ENCODE measurements around the gene SPOPL. TPM values are rescaled to one million over a fixed set of nuclear protein-coding genes. Genes with fewer than 3 reads are reported as not detected.
"Not testable (repeated sequence)": the region's sequence is repeated elsewhere in the genome, so short reads cannot be mapped to it uniquely, and the experiment has no call there.

SPOPL gene
- total and polyA plus RNA-seq, 10 of the 15 experiments (the other 5 are each of a cell fraction or from before 2014, with no cell fraction given): 4.0 to 25.0 (median 11.5) TPM

- TF ChIP-seq ATF7 (IDR thresholded peaks at IDR 0.05; ENCODE audit: low read depth): 0 out of 2 replicates have a peak, but pooled peaks have one; percentile 29
- TF ChIP-seq, protein P1, sequence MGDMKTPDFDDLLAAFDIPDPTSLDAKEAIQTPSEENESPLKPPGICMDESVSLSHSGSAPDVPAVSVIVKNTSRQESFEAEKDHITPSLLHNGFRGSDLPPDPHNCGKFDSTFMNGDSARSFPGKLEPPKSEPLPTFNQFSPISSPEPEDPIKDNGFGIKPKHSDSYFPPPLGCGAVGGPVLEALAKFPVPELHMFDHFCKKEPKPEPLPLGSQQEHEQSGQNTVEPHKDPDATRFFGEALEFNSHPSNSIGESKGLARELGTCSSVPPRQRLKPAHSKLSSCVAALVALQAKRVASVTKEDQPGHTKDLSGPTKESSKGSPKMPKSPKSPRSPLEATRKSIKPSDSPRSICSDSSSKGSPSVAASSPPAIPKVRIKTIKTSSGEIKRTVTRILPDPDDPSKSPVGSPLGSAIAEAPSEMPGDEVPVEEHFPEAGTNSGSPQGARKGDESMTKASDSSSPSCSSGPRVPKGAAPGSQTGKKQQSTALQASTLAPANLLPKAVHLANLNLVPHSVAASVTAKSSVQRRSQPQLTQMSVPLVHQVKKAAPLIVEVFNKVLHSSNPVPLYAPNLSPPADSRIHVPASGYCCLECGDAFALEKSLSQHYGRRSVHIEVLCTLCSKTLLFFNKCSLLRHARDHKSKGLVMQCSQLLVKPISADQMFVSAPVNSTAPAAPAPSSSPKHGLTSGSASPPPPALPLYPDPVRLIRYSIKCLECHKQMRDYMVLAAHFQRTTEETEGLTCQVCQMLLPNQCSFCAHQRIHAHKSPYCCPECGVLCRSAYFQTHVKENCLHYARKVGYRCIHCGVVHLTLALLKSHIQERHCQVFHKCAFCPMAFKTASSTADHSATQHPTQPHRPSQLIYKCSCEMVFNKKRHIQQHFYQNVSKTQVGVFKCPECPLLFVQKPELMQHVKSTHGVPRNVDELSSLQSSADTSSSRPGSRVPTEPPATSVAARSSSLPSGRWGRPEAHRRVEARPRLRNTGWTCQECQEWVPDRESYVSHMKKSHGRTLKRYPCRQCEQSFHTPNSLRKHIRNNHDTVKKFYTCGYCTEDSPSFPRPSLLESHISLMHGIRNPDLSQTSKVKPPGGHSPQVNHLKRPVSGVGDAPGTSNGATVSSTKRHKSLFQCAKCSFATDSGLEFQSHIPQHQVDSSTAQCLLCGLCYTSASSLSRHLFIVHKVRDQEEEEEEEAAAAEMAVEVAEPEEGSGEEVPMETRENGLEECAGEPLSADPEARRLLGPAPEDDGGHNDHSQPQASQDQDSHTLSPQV (IDR thresholded peaks at IDR 0.05): 0 out of 2 replicates have a peak, but pooled peaks have one; percentile 7
These were observed 21.6 kb downstream of the SPOPL start (continued) for GRCh38 chr2:138523018-138523672.

DNA sequence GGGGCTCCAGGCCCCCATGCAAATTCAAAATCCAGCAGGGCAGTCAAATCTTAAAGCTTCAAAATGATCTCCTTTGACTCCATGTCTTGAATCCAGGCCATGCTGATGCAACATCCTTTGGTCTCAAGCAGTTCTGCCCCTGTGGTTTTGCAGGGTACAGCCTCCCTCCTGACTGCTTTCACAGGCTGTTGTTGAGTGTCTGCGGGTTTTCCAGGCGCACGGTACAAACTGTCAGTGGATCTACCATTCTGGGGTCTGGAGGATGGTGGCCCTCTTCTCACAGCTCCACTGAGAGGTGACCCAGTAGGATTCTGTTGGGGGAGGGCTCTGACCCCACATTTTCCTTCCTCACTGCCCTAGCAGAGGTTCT lies 22.1 kb downstream of the SPOPL start:
- H4K20me1 ChIP-seq (ENCODE audit: control insufficient read depth, insufficient read depth); H3K36me3 ChIP-seq (ENCODE audit: control insufficient read depth in 2 of 2, insufficient read depth in 2 of 2, low read length in 1 of 2); DNase-seq (ENCODE audit: low read depth, low spot score); BruUV-seq (replicated peaks); in situ Hi-C loops (cut with MboI); intact Hi-C loops (cut with micrococcal nuclease; ENCODE audit: unreplicated experiment); H2AFZ ChIP-seq (ENCODE audit: control insufficient read depth, low read depth, low read length); H3K27me3 ChIP-seq (replicated peaks in 1 of 2; ENCODE audit: control insufficient read depth in 2 of 2, insufficient read depth in 2 of 2, low read length in 1 of 2): not testable (repeated sequence)
- TF ChIP-seq CREM (IDR thresholded peaks at IDR 0.05; ENCODE audit: low read depth) (0 out of 2 replicates have a peak, but pooled peaks have one; percentile 3), RUNX3 (IDR thresholded peaks at IDR 0.05; ENCODE audit: low read length) (peak; percentile 83), CBFB (IDR thresholded peaks at IDR 0.05; ENCODE audit: low read depth) (peak; percentile 19; the same call in 1 of the 2 replicates)
- TF ChIP-seq, protein P2, sequence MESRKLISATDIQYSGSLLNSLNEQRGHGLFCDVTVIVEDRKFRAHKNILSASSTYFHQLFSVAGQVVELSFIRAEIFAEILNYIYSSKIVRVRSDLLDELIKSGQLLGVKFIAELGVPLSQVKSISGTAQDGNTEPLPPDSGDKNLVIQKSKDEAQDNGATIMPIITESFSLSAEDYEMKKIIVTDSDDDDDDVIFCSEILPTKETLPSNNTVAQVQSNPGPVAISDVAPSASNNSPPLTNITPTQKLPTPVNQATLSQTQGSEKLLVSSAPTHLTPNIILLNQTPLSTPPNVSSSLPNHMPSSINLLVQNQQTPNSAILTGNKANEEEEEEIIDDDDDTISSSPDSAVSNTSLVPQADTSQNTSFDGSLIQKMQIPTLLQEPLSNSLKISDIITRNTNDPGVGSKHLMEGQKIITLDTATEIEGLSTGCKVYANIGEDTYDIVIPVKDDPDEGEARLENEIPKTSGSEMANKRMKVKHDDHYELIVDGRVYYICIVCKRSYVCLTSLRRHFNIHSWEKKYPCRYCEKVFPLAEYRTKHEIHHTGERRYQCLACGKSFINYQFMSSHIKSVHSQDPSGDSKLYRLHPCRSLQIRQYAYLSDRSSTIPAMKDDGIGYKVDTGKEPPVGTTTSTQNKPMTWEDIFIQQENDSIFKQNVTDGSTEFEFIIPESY (IDR thresholded peaks at IDR 0.05): peak; percentile 83; the same call in 1 of the 2 replicates
- ChIA-PET RAD21 (ENCODE audit: unreplicated experiment) (interaction anchor here (0.8 to 3.4 kb wide), 9 partner anchors 9 to 189 kb away, joined by 3 to 31 read pairs (median 6); partner anchors contain the start of gene SPOPL), SMC1A (ENCODE audit: uncharacterized antibody, unreplicated experiment) (interaction anchor here (1.1 to 7.3 kb wide), 6 partner anchors 9 to 224 kb away, joined by 4 to 142 read pairs (median 8); no protein-coding TSS in a partner anchor), CTCF (interaction anchor here (1.7 to 3.0 kb wide), 2 partner anchors 17 to 20 kb away, joined by 6 to 15 read pairs; no protein-coding TSS in a partner anchor), POLR2A (interaction anchor here (1.0 to 4.8 kb wide), 5 partner anchors 12 to 64 kb away, joined by 3 to 35 read pairs (median 28); no protein-coding TSS in a partner anchor)
- H3K4me2 ChIP-seq (ENCODE audit: control insufficient read depth, insufficient read depth): peak overlapping the region; percentile 61
- ATAC-seq (peak; percentile 52), FAIRE-seq (peak; percentile 18)
- H3K27ac ChIP-seq (ENCODE audit: control insufficient read depth, insufficient read depth): peak overlapping the region; percentile 84
- 40% methylated on average over 3 of the region's 3 CpGs for whole genome bisulfite sequencing (ENCODE audit: insufficient coverage, insufficient replicate concordance, low lambda C conversion rate, missing lambda C conversion rate)
- peaks cover 70% of the 10 kb centered on the region for H3K79me2 ChIP-seq (ENCODE audit: control insufficient read depth, insufficient read depth, low read length)
- H3K9ac ChIP-seq (ENCODE audit: control insufficient read depth, insufficient read depth, low read length): peak overlapping the region; percentile 24; the same call in 1 of the 2 replicates
- peaks cover 24% of the 10 kb centered on the region for H3K9me3 ChIP-seq (replicated peaks; ENCODE audit: control insufficient read depth, insufficient read depth, low read length)
- H3K4me1 ChIP-seq (ENCODE audit: control insufficient read depth, insufficient read depth, low read length): peaks cover 24% of the 10 kb centered on the region
- peak overlapping the region; percentile 36; the same call in 1 of the 2 replicates for H3K4me3 ChIP-seq

DNA sequence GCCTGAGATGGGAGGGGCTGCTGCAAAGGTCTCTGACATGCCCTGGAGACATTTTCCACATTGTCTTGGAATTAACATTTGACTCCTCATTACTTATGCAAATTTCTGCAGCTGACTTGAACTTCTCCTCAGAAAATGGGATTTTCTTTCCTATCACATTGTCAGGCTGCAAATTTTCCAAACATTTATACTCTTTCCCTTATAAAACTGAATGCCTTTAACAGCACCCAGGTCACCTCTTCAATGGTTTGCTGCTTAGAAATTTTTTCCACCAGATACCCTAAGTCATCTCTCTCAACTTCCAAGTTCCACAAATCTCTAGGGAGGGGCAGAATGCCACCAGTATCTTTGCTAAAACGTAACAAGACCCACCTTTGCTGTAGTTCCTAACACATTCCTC lies 22.8 kb downstream of the SPOPL start:
- SMC1A ChIA-PET (ENCODE audit: uncharacterized antibody, unreplicated experiment): interaction anchor here (7.2 to 7.3 kb wide), 2 partner anchors 12 to 17 kb away, joined by 60 to 142 read pairs; no protein-coding TSS in a partner anchor
- DNase-seq (ENCODE audit: low read depth, low spot score); BruUV-seq (replicated peaks); H3K36me3 ChIP-seq (ENCODE audit: control insufficient read depth in 2 of 2, insufficient read depth in 2 of 2, low read length in 1 of 2); H3K4me3 ChIP-seq; H3K4me2 ChIP-seq (ENCODE audit: control insufficient read depth, insufficient read depth); H3K9ac ChIP-seq (ENCODE audit: control insufficient read depth, insufficient read depth, low read length); H3K27ac ChIP-seq (ENCODE audit: control insufficient read depth, insufficient read depth); H2AFZ ChIP-seq (ENCODE audit: control insufficient read depth, low read depth, low read length); intact Hi-C loops (cut with micrococcal nuclease; ENCODE audit: unreplicated experiment); FAIRE-seq; in situ Hi-C loops (cut with MboI); H3K27me3 ChIP-seq (replicated peaks in 1 of 2; ENCODE audit: control insufficient read depth in 2 of 2, insufficient read depth in 2 of 2, low read length in 1 of 2); CTCF ChIA-PET; ATAC-seq; H4K20me1 ChIP-seq (ENCODE audit: control insufficient read depth, insufficient read depth): not testable (repeated sequence)
- peaks cover 66% of the 10 kb centered on the region for H3K79me2 ChIP-seq (ENCODE audit: control insufficient read depth, insufficient read depth, low read length)
- peaks cover 24% of the 10 kb centered on the region for H3K9me3 ChIP-seq (replicated peaks; ENCODE audit: control insufficient read depth, insufficient read depth, low read length)
- H3K4me1 ChIP-seq (ENCODE audit: control insufficient read depth, insufficient read depth, low read length): peaks cover 24% of the 10 kb centered on the region
- WGBS (ENCODE audit: insufficient coverage, insufficient replicate concordance, low lambda C conversion rate, missing lambda C conversion rate): 100% methylated on average over 1 of the region's 1 CpG
- POLR2A ChIA-PET: interaction anchor here (1.0 to 4.7 kb wide), 3 partner anchors 12 to 21 kb away, joined by 3 to 35 read pairs (median 29); no protein-coding TSS in a partner anchor
- RAD21 ChIA-PET (ENCODE audit: unreplicated experiment): interaction anchor here (1.5 to 2.1 kb wide), 2 partner anchors 8 to 13 kb away, joined by 3 to 7 read pairs; no protein-coding TSS in a partner anchor
